ENCODE data around the gene TRPM3.

TRPM3 gene

GRCh38 chr9:71121275-71122021 lies at the start of gene TRPM3:
Gene TRPM3 (minus strand): TSS chr9:71121621. CDS start chr9:71121354, 267 bp downstream.
- DNase-seq (ENCODE audit: low read depth, low spot score) = no peak

- no peak for DNase-seq (ENCODE audit: low read depth, low spot score)
Measured at GRCh38 chr9:71168418-71168817, 47.0 kb upstream of the TRPM3 start.

GRCh38 chr9:71162126-71162525 lies 40.7 kb upstream of the TRPM3 start:
- no peak for DNase-seq (ENCODE audit: low read depth, low spot score)

DNA sequence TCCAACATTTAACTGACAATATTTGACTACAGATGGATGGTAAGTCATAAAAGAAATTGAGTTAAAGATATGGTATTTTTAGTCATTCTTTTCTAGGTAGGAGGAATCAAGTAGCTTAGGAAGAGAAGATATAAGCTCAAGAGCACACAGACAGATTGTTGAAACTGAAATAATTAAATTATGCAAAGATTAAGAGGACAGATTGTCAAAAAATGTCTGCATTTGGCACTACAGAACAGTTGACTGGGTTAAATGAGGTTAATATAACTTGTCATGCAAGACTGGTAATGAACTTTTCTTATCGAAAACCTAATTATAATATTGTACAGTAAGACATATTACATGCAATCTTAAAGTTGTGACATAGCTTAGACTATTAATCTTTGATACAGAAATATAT lies 36.3 kb upstream of the TRPM3 start:
- DNase-seq (ENCODE audit: low read depth, low spot score) = no peak

DNA sequence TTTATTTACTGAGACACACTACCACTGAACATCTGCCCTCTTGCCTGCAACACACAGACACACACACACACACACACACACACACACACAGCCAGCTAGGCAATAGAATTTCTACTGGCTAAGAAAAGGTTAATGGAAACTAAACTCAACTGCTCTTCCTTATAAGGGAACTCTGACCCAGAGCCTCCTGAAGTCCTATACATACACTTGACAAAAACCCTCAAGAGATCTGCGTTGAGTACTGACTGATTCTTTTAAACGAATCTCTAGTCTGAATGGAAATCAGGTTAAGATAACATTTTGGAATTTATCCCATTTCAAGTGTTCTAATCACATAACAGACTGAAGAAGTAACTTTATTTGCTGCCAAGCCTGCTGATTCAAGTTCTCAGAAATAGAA lies 25.9 kb upstream of the TRPM3 start:
- DNase-seq (ENCODE audit: low read depth, low spot score) = no peak

DNA sequence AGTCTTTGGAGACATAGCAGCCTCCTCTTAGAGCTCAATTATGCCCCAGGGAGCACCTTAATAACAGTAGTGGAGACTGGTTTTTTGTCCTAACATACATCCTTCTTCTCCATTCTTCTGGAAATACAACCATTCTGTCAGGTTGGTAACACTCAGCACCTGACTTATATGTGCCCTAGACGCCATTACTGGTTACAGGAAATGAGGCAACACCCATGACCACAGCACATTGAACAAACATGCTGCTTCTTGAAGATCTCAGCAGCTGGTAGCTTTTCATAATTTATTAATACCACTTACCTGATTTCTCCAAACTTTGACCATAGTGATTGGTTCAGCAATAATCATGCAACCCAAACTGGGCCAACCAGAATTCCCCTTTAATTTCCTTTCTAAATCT lies 25.1 kb upstream of the TRPM3 start:
- no peak for DNase-seq (ENCODE audit: low read depth, low spot score)

DNA sequence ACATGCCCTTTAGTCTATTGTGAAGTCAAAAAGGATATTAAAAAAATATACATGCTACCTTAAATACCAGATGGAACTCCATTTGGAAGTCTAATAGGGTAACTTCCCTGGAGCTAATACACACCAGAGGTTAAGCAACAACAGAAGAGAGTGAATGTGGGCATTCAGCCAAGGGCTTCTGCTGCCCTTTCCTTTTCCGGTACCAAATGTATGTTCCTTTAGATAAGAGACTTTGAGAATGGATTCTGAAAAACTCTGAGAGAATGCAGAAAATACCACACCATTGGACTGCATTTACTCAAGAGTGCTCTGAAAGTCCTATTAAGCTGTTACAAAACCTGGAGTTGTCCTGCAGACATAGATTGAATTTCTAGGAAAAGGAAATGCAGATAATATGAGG lies 23.8 kb upstream of the TRPM3 start:
- DNase-seq (ENCODE audit: low read depth, low spot score) = no peak

GRCh38 chr9:71144495-71144894 lies 23.1 kb upstream of the TRPM3 start:
- no peak for DNase-seq (ENCODE audit: low read depth, low spot score)

DNA sequence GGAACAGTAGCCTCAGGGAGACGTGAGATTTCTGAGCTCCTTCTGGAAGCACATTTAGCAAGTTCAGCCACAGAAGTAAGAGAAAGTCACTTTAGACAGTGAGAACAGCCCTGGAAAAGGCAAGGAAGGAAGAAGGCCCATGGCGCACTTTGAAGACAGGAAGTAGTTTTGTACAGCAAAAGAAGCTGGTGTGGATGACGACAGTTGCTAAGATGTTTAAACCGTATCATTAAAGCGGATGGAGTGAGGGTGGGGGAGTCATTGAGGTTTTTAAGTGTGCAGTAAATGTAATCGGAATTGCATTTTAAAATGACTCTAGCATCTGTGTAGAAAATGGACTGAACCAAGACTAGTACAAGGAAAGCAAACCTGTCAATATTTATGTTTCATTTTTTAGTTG lies 15.3 kb upstream of the TRPM3 start:
- DNase-seq (ENCODE audit: low read depth, low spot score) = no peak

DNA sequence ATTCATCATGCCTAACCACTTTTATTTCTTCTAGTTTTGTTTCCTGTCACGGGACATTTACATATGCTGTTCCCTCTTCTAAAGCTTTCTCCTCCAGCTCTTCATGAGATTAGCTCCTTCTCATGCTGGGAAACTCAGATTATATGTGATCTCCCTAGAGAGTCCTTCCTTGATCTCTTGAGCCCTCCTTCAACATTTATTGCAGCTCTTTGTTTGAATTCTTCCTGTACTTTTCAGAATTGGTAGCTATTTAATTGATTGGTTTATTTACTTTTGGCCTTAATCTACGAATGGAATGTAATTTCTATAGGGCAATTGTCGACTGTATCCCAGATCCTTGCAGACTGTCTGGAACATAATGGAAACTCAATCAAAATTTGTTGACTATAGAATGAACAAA lies 9.7 kb upstream of the TRPM3 start:
- DNase-seq (ENCODE audit: low read depth, low spot score) = no peak

GRCh38 chr9:71130521-71130920 lies 9.1 kb upstream of the TRPM3 start:
- DNase-seq (ENCODE audit: low read depth, low spot score) = no peak

- no peak for DNase-seq (ENCODE audit: low read depth, low spot score)
Measured at GRCh38 chr9:71128796-71129195, 7.4 kb upstream of the TRPM3 start.

GRCh38 chr9:71127301-71127700 lies 5.9 kb upstream of the TRPM3 start:
- DNase-seq (ENCODE audit: low read depth, low spot score) = no peak

- no peak for DNase-seq (ENCODE audit: low read depth, low spot score)
Measured at GRCh38 chr9:71122421-71122820, 1.0 kb upstream of the TRPM3 start.

DNA sequence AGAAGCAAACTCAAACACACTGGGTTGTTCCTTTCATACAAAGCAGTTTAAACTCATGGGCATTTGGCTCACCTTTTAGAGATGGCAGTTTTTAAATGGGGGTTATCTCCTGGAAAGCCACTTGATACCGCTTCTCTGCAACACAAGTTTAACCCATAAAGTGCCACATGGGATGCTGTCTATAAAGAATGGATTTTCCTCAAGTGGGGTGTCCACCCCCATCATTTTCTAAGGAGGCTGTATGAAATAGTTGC lies 528 bp upstream of the TRPM3 start:
- no peak for DNase-seq (ENCODE audit: low read depth, low spot score)

DNA sequence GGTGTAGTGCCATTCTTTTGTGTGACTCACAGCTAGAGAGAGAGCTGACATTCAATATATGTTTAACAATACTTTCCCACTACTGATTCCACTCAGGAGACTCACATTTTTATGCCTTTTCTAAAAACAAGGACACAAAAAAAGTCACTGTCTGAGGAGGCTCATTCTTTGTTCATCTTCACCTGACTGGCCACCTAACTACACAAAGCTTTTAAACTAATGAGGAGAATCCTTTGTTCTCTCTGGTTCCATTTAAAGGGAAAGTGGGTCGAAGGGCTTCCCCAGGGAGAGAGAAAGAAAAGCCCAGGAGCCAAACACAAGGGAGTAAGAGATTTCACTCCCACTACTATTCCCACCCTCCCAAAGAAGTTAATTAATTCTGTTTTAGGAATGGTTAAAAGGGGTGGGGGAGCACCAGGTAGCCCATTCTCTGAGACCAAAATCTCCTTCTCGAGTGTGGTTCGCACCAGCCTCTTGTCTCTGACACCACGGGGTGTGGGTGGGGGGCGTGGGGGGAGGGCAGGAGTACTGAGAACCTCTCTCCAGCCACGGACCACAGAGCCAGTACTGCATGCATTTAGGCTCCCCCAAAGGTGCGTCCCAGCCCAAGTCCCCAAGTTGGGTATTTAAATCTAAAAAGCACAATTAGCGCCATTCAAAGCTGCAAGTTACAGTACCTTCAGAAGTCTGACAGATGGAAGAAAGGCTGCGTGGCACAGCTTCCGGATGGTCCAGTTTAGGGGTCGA lies 747 bp downstream of the TRPM3 start:
- DNase-seq (ENCODE audit: low read depth, low spot score) = no peak

- DNase-seq (ENCODE audit: low read depth, low spot score) = no peak
Measured at GRCh38 chr9:71119746-71120145, 1.7 kb downstream of the TRPM3 start.

DNA sequence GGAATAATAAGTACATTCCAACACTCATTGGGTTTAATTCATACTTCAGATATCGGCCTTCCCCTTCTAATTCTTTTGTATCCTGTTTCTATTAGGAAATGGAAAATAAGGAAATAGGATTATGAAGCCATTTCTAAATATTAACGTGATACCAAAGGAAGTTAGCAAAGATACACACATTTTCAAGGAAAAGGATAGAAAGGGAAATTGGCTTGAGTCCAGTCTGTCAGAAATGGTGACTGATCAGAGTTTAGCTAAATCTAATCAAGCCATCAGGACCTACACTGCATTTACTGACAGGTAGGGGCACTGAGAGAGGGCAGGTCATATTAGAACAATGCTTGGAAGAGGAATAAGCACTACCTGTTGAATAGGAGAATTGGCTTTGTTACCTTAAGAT lies 3.1 kb downstream of the TRPM3 start:
- no peak for DNase-seq (ENCODE audit: low read depth, low spot score)

DNA sequence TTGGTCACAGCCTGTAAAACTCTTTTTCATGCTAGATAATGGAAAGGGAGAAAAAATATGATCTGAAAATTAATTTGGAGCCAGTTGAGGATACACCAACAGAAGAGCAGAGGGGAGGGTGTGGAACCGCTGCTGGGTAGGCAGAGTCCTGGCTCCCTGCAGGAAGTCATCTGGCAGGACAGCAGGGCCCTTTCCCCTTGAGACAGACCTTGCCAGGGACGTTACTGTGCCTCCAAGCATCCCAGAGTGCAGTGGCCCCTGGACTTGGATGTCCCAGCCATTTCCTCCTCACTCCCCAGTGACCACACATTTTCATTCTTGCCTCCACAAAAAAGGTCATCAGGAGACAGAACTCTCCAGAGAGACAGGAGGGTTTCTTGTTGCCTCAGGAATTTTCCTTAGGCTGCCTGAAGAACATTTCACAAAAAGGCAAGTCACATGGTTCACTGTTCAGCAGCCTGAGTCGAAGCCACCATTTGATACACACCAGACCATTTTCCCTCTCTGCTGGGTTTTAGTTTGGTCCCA lies 5.9 kb downstream of the TRPM3 start:
- no peak for DNase-seq (ENCODE audit: low read depth, low spot score)

DNA sequence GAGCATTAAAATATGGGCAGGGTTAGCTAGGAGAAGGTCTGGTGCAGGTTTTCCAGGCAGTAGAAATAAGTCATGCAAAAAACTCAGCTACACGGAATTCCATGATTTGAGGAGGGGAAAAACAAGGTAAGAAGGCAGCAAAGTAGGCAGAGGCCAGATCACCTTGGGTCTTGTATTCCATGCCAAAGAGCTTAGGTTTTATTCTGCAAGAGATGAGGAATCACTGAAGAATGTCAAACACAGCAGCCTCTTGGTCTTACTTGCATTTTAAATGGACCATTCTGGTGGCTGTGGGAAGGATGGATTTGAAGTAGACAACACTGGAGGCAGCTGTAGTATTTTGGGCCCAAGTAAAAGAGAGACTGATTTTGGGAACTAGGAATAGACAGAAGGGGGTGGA lies 8.6 kb downstream of the TRPM3 start:
- no peak for DNase-seq (ENCODE audit: low read depth, low spot score)

- no peak for DNase-seq (ENCODE audit: low read depth, low spot score)
Measured at GRCh38 chr9:71108937-71109336, 12.5 kb downstream of the TRPM3 start.

DNA sequence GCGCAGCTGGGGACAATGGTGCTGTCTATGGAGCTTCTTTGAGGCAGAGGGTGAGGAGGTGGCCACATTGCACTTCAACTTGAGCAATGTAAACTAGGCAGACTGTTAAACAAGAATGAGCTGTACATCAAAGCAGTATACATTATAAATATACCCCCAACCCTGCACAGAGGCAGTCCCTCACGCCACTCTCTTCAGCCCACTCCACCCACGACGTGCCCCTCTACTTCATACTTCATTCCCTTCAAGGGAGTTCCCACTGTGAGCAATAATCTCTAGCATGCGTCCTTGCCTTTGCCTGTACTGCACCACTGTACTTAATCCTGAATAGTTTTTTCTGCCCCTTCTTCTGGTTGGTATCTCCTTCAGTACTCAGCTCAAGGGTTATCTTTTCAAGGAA lies 14.4 kb downstream of the TRPM3 start:
- no peak for DNase-seq (ENCODE audit: low read depth, low spot score)

- DNase-seq (ENCODE audit: low read depth, low spot score) = no peak
Measured at GRCh38 chr9:71105192-71105591, 16.2 kb downstream of the TRPM3 start.
